ENCODE data around the gene AFAP1.

AFAP1 gene

DNA sequence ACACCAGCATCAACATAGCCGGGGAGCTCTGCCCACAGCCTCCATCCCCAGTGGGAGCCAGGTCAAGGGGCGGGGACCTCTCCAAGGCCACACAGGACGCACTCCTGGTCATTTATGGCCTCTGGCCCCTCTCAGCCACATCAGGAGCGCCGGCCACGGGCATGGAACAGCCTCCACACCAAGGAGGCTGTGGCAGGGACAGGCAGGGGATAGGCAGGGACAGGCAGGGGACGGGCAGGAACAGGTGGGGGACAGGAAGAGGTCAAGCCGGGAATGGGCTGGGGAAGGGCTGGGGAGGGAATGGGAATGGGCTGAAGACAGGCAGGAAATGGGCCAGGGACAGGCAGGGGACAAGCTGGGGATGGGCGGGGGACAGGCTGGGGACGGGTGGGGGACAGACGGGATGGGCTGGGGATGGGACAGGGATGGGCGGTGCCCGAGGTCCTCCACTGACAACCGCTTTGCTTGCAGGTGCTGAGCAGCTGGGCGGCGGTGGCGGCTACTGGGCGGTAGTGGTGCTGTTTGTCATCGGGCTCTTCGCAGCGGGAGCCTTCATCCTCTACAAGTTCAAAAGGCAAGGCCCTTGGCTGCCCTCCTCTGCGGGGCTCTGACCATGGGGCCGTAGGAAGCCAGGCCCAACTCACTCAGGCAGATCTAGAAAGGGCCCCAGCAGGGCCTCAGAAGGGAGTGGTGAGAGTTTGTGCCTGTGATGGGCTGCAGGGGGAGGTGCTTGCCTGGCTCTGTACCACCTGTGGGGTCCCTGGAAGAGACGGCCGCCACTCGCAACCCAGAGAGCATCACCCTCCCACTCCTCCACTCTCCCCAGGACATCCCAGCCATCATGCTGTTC is 205.6 kb downstream of the AFAP1 start:
- DNase-seq, result no peak

DNA sequence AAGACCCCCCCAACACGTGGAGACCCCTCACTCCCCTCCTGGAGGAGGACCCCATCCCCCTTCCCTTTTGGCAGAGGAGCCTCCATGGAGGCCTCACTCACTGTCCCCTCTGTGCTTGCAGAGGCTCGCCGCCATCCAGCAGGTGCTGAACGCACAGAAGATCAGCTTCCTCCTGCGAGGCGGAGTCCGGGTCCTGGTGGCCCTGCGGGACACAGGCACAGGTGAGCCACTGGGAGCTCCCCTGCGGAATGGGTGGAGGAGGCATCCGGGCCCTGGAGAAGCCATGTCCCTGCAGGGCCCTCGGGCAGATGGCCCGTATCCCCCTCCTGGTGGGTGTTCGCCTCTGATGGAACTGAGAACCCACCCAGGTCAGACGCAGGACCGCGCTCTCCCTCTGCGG is 206.5 kb downstream of the AFAP1 start:
- no peak for DNase-seq

GRCh38 chr4:7732263-7732662 is 207.4 kb downstream of the AFAP1 start:
- DNase-seq, result no peak

DNA sequence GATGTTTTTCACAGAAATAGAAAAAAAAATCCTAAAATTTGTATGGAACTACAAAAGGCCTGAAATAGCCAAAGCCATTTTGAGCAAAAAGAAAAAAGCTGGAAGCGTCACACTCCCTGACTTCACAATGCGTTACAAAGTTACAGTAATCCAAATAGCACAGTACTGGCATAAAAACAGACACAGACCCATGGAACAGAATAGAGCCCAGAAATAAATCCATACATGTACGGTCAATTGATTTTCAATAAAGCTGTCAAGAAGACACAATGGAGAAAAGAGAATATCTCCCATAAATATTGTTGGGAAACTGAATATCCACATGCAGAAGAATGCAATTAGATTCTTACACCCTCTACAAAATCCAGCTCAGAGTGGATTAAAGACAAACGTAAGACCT is 208.2 kb downstream of the AFAP1 start:
- no peak for DNase-seq

DNA sequence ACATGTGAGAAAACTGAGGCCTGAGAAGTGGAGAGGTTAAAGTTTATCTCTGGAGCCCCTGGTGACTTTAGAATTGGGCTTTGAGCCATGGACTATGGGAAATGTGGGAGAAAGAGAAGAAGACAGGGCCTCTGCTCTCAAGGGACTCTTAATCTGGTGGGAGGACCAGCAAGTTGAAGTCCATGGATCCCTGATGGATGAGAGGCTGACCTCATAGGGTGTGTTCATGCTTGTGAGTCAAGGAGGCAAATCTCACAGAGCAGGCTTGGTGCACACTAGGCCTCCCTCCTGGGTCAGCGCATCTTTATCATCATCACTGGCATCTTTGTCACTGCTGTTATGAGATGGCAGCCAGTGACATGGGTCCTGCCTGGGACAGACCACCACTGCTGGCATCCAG is 211.9 kb downstream of the AFAP1 start:
- DNase-seq, result no peak

- no peak for DNase-seq
Observed at GRCh38 chr4:7726665-7727413, 212.8 kb downstream of the AFAP1 start.

- DNase-seq, result no peak
Observed at GRCh38 chr4:7725951-7726350, 213.7 kb downstream of the AFAP1 start.

GRCh38 chr4:7723625-7724024 is 216.0 kb downstream of the AFAP1 start:
- no peak for DNase-seq

GRCh38 chr4:7722766-7723387 is 216.8 kb downstream of the AFAP1 start:
- no peak for DNase-seq

DNA sequence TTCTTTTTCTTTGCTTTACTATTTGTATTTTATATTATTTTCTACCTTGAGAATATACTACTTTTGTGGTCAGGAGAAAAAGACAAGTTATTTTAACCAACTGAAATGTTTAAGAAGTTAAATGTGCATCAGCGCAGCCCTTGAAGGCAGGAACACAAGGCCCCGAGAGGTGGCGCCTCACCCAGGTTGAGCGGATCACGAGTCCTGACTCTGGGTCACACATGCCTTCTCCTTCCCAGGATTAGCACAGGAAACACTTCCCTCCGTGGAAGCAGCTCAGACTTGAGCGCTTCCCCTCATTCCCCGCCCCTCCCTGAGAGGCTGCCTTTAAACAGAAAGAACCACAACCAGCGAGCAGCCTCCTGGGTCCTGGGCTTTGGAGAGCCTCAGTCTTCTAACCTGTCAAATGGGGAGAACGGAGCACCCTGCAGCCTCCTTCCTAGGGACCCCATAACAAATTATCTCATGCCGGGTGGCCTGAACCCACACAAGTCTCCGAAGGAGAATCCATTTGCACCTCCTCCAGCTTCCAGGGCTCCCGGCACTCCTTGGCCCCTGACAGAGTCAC is 217.6 kb downstream of the AFAP1 start:
- DNase-seq, result no peak

DNA sequence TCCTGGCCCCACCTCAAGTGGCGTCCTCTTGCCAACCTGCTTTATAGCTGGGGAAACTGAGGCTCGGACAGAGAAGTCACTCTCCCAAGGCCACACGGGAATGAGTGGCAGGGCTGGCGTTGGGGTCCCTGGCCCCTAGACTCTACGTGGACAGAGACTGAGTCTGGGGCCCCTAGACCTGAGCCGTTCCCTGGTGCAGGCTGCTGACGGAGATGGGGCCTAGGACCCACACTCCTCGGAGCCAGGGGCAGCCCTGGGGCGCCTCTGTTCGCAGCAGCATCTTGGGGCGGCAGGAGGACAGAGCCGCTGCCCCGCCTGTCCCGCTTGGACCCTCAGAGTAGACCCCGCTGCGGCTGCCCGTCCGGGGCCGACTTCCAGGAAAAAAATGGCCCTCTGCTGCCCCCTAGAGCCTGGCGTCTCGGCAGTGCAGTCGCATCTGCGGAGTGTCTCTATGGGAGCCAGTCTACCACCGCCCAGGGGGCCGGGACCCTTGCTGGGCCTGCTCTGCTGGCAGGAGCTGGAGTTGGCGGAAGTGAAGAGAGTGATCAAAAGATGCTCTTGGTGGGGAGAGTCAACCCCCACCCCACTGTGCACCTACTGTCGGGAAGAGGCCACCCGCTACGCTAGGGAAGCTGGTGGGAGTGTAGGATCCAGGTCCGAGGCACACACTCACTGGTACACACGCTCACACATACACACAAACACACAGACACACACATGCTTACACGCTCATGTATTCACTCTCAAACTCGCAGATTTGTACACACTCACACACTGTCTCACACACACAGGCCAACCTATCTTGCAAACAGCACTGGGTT is 220.1 kb downstream of the AFAP1 start:
- DNase-seq, result peak; percentile 41

DNA sequence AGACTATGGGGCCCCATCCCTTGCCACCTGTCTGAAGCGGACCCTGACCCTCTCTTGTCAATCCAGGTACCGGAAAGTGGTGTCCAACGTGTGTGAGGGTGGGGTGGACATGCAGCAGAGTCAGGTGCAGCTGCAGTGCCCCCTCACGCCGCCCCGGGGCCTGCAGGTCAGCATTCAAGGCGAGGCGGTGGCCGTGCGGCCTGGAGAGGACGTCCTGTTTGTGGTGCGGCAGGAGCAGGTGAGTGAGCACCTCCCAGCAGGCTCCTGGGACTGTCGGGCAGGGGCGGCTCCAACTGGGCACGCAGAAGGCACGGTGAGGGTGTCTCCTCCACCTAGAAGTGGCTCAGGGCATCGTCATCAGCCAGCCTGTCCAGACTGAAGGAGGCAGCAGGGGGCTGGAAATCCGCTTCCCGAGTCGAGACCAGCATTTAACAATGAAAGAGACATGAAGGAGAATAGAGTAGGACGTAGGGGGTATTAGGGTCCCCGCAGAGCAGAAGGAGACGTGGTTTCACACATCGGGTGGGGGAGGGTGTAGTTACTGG is 221.6 kb downstream of the AFAP1 start:
- DNase-seq, result no peak

DNA sequence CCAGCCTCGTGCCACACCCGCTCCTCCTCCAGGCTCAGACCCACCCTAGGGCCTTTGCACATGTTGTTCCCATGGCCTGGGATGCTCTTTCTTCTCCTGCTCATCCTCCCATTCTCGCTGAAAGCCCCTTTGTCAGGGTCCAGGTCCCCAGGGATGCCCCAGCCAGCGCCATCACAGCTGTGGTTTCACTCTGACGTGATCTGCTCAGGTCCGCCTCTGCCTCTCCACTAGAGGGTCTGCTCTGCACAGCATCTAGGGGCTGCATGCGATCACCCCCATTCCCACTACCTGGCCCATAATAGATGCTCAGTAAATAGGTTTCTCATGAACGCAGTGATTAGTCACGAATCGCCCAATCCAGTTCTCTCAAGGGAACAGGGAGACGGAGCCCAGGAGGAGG is 222.5 kb downstream of the AFAP1 start:
- DNase-seq, result no peak

- DNase-seq, result no peak
Observed at GRCh38 chr4:7716010-7716721, 223.5 kb downstream of the AFAP1 start.

- no peak for DNase-seq
Observed at GRCh38 chr4:7715271-7716009, 224.2 kb downstream of the AFAP1 start.

DNA sequence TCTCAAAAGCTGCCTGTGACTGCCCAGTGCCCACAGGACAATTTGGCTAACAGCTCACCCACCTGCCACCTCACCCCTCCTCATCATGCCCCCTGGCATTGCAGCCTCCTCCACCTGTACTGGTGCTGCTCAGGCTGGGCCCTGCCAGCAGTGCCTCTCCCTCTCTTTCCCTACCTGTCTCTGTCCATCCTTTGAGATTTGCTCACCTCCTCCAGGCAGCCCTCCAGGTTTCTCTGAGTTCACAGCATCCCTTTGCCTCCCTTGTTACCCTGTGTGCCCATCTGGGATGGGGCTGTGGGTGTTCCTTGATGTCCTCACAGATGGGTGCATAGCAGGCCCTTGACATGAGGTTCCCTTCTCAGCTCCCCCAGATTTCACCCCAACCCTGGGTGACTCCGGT is 224.9 kb downstream of the AFAP1 start:
- no peak for DNase-seq

DNA sequence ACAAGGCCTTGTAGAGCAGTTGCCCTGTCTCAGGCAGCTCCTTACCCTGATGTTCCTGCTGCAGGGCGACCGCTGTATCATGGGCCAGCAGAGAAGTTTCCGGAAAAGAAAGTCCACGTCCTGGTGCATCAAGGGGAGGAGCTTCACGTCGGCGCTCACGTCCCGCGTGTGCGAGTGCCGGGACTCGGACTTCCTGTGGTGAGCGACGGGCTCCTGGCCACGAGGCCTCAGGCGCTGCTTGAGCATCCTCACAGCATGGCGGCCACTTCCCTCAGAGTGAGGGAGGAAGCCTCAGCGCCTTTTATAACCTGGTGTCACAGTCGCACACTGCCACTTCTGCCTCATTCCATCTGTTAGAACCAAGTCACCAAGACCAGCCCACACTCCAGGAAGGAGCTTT is 225.5 kb downstream of the AFAP1 start:
- no peak for DNase-seq

GRCh38 chr4:7713757-7714156 is 225.9 kb downstream of the AFAP1 start:
- no peak for DNase-seq

- DNase-seq, result no peak
Observed at GRCh38 chr4:7712021-7712671, 227.5 kb downstream of the AFAP1 start.

- DNase-seq, result no peak
Observed at GRCh38 chr4:7711307-7711963, 228.2 kb downstream of the AFAP1 start.

Measured in T-helper 9 cell (primary cell).